SU-DHL-6 (cell line): ENCODE results near the gene MAN2A1.

Experiments
- EZH2phosphoT487 ChIP-seq: fragments of 200-600 bp; sonication (generic), shearing (Covaris generic); conservative IDR thresholded peaks from 2 replicates; pipeline ENCODE4 v1.6.1; 2018; ENCODE audit warnings: mild to moderate bottlenecking, antibody characterized with exemption, low read length, moderate library complexity, mixed read lengths
- TF ChIP-seq, protein P1 (sequence below): fragments of 200-600 bp; sonication (generic); IDR thresholded peaks from one replicate; pipeline ENCODE4 v1.5.1; 2017; ENCODE audit warnings: antibody characterized with exemption, mild to moderate bottlenecking, low read length, moderate library complexity; ENCODE audit not compliant: insufficient read depth, poor library complexity, severe bottlenecking

DNA sequence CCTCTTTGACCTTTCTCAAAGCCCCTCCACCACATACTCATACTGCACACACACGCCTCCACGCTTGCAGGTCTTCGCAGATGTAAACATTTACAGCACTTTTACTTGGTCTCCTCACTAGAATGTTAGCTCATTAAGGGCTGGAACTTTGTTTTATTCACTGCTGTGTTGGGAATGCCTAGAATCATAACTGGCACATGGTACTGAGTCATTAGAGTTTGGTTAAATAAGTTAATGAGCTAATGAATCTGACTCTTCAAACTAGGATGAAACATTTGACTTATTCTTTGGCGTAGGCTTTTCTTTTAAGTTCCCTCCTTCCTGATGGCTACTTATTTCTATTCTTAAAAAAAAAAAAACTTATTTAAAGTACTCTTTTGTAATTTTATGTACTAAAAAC is 28.9 kb downstream of the MAN2A1 start:
- TF ChIP-seq, protein P1, sequence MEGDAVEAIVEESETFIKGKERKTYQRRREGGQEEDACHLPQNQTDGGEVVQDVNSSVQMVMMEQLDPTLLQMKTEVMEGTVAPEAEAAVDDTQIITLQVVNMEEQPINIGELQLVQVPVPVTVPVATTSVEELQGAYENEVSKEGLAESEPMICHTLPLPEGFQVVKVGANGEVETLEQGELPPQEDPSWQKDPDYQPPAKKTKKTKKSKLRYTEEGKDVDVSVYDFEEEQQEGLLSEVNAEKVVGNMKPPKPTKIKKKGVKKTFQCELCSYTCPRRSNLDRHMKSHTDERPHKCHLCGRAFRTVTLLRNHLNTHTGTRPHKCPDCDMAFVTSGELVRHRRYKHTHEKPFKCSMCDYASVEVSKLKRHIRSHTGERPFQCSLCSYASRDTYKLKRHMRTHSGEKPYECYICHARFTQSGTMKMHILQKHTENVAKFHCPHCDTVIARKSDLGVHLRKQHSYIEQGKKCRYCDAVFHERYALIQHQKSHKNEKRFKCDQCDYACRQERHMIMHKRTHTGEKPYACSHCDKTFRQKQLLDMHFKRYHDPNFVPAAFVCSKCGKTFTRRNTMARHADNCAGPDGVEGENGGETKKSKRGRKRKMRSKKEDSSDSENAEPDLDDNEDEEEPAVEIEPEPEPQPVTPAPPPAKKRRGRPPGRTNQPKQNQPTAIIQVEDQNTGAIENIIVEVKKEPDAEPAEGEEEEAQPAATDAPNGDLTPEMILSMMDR = no peak
- no peak for TF ChIP-seq EZH2phosphoT487
